ENCODE results near the gene CTNNA2.

Gene CTNNA2

DNA sequence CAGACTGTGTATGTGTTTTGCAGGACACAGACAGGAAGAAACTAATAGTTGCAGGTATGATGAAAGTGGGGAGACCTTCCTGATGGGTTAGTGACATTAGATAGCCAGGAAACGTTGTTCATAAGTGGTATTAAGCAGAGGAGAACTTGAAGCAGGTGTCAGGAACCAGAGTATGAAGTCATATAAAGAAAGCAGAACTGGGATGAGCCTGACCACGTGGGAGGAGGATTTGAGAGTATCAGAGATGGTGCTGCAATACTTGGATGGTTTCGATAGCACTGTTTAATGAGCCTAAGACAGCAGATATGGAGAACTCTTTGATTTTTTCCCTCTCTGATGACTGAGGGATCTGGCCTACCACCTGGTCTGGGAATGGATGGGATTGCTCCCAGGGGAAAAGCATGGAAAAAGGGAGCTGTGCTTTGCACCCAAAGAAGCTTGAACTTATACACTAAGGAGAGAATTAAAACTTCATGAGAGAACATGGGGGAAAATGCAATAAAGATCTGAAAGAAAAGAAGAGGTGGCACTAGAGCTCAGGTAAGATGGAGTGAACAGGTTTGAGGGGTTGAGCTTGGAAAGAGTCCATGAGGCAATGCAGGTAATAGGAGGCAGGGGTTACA, 1017.7 kb downstream of the CTNNA2 start:
- H3K36me3 Mint-ChIP-seq = no peaks in the 10 kb centered on the region
- DNase-seq (ENCODE audit: low spot score in 2 of 2) (no peak), ATAC-seq (ENCODE audit: low read depth) (no peak)
- no peaks in the 10 kb centered on the region for H3K4me1 Mint-ChIP-seq
- H3K27me3 Mint-ChIP-seq = no peaks in the 10 kb centered on the region
- no peak overlapping the region for H3K4me3 Mint-ChIP-seq
- peaks cover 4% of the 10 kb centered on the region for H3K9me3 Mint-ChIP-seq
- H3K27ac Mint-ChIP-seq = no peak overlapping the region

DNA sequence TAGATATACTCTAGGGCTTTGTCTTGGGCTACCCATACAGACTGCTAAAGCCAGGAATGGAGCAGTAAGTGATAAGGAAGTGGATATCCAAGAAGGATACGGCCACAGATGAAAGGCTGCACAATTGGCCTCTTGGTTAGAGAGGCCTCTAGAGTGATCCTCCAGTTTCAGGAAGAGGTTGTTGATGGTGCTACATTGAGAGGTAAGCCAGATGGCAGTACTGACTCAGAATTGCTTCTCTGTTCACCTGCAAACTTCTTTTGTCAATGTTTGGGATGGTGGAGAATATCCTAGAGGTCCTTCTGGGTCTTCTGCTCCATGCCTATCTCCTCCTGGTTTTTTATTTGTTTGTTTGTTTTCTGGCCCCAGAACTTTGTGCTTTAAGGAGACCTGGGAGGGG, 1018.5 kb downstream of the CTNNA2 start:
- no peak for ATAC-seq (ENCODE audit: low read depth)
- no peak overlapping the region for H3K4me3 Mint-ChIP-seq

DNA sequence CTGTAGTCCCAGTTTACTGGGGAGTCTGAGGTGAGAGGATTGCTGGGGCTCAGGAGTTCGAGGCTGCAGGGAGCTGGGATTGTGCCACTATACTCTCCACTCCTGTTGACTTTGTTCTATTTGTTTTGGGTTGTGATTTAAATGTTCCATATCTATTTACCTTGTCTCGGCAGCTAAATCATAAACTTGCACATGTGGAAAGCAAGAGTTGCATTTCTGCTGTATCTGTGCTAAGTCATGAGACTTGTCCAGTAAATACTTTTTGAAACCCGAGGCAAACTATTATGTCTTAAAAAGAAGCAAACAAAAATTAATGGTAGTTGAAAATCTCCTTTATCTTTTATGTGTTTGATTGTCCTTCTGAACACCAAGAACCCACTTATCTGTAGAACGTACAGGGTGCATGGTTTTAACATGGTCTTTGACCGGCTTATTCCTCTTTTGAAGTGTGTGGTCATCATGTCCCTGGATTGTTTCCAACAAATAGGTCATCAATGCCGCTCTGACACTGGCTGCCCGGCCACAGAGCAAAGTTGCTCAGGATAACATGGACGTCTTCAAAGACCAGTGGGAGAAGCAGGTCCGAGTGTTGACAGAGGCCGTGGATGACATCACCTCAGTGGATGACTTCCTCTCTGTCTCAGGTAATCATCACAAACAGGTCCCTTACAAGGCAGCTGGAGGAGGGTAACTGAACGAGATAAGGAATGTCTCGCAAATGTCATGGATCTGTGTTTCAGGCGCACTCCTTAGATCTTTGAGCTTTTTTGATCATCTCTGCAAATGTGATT, 1032.8 kb downstream of the CTNNA2 start:
- H3K9me3 Mint-ChIP-seq = peaks cover 4% of the 10 kb centered on the region
- H3K27ac Mint-ChIP-seq = no peak overlapping the region
- DNase-seq (ENCODE audit: low spot score in 2 of 2) = no peak
- ATAC-seq (ENCODE audit: low read depth) = no peak
- no peaks in the 10 kb centered on the region for H3K27me3 Mint-ChIP-seq
- no peaks in the 10 kb centered on the region for H3K36me3 Mint-ChIP-seq
- no peaks in the 10 kb centered on the region for H3K4me1 Mint-ChIP-seq
- no peak overlapping the region for H3K4me3 Mint-ChIP-seq

More for the DNA sequence above, 1018.5 kb downstream of the CTNNA2 start:
- H3K4me1 Mint-ChIP-seq = no peaks in the 10 kb centered on the region
- no peaks in the 10 kb centered on the region for H3K27me3 Mint-ChIP-seq
- no peak overlapping the region for H3K27ac Mint-ChIP-seq
- H3K9me3 Mint-ChIP-seq = peaks cover 4% of the 10 kb centered on the region
- DNase-seq (ENCODE audit: low spot score in 2 of 2) = no peak
- H3K36me3 Mint-ChIP-seq = no peaks in the 10 kb centered on the region

DNA sequence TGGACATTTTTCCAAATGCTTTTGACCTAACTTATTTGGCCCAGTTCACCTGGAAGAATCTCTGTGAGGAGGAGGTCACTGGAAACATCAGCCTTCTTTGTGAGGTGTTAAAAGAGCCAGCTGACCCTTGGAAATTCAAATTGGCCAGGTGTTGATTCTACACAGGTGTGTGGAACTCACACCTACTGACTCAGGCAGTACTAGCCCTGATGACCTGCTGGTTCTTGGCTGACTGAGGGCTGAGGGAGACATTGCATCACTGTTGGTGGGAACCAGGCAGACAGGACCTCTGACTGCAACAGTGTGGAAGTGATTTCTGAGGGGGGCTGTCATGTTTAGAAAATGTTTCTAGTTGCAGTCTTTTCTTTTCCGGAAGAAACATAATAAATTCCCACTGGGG, 1033.9 kb downstream of the CTNNA2 start:
- DNase-seq (ENCODE audit: low spot score in 2 of 2) (no peak), ATAC-seq (ENCODE audit: low read depth) (no peak)
- H3K36me3 Mint-ChIP-seq = no peaks in the 10 kb centered on the region
- H3K4me1 Mint-ChIP-seq = no peaks in the 10 kb centered on the region
- H3K4me3 Mint-ChIP-seq = no peak overlapping the region
- no peaks in the 10 kb centered on the region for H3K27me3 Mint-ChIP-seq
- peaks cover 4% of the 10 kb centered on the region for H3K9me3 Mint-ChIP-seq
- H3K27ac Mint-ChIP-seq = no peak overlapping the region

DNA sequence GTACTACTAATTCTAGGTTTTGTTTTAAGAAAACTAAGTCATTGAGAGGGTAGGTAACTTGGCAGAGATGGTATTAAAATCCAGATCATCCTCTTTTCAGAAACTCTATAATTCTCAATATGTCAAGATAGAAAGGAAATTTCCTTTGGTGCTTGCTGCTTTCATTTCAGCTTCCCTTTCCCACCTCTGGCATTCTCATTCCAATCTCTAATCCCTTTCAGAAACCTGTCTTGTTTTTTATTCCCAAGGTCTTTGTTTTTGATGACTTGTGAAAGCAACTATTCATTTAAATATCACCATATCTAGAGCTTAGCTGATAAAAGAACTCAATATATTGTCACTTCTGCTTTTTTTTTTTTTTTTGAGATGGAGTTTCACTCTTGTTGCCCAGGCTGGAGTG, 1034.5 kb downstream of the CTNNA2 start:
- Mint-ChIP-seq H3K36me3 (no peaks in the 10 kb centered on the region), H3K27ac (no peak overlapping the region), H3K27me3 (no peaks in the 10 kb centered on the region), H3K4me1 (no peaks in the 10 kb centered on the region), H3K4me3 (no peak overlapping the region), H3K9me3 (peaks cover 3% of the 10 kb centered on the region)
- no peak for ATAC-seq (ENCODE audit: low read depth)
- DNase-seq (ENCODE audit: low spot score in 2 of 2) = no peak

DNA sequence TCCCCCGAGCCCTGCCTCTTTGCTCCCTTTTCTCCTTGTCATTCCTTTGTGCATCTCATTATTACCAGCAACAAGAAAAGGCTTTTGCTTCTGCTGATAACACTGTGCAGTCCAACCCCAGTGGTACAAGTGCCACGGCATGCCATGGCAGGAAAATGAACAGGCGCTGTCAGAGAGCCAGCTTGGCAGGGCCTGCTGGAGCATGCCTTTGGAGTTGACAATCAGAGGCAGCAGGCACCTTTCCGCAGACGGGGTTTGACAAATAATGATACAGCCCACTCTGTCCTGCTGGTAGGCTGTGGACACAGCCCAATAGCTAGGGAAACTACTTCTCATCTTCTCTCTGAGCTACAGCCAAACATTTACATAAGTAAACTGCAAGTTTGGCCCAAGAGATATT, 1035.6 kb downstream of the CTNNA2 start:
- H3K27me3 Mint-ChIP-seq = no peaks in the 10 kb centered on the region
- no peak overlapping the region for H3K27ac Mint-ChIP-seq
- DNase-seq (ENCODE audit: low spot score in 2 of 2) (no peak), ATAC-seq (ENCODE audit: low read depth) (no peak)
- H3K4me1 Mint-ChIP-seq = no peaks in the 10 kb centered on the region
- H3K36me3 Mint-ChIP-seq = no peaks in the 10 kb centered on the region
- H3K9me3 Mint-ChIP-seq = peaks cover 3% of the 10 kb centered on the region
- no peak overlapping the region for H3K4me3 Mint-ChIP-seq

DNA sequence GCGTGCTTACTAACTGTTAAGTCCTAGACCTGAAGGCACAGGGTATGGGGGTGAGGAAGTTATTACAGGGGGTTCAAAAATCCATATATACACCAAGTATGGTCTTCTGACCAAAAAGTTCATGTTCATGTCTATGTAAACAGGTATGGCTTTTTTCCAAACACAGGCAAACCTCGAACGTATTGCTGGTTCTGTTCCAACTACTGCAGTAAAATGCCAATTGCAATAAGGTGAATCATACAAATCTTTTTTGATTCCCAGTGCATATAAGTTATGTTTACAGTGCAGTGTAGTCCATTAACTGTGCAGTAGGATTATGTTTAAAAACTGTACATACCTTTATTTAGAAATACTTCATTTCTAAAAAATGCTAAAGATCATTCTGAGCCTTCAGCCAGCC, 1037.0 kb downstream of the CTNNA2 start:
- H3K4me3 Mint-ChIP-seq = no peak overlapping the region
- no peak for ATAC-seq (ENCODE audit: low read depth)
- no peak overlapping the region for H3K27ac Mint-ChIP-seq
- H3K27me3 Mint-ChIP-seq = no peaks in the 10 kb centered on the region
- no peaks in the 10 kb centered on the region for H3K36me3 Mint-ChIP-seq
- no peaks in the 10 kb centered on the region for H3K4me1 Mint-ChIP-seq
- peaks cover 5% of the 10 kb centered on the region for H3K9me3 Mint-ChIP-seq
- DNase-seq (ENCODE audit: low spot score in 2 of 2) = no peak

DNA sequence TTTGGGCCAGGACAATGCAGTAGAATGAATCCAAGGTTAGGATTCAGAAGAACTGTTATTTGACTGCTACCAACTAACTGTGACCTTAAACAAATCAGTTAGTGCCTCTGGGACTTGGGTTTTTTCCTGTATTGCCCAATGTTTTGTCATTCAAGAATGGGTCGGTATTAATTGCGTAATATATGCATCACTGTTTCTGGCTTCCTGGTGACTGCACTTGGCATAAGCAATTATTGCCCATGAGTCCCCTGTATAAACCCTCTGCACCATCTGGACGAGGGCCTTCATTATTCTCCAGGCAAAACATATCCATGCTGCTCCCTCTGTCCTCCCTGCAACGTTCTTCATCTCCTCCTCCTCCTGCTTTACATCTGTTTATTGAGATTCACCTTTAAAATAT, 1047.5 kb downstream of the CTNNA2 start:
- peaks cover 7% of the 10 kb centered on the region for H3K9me3 Mint-ChIP-seq
- H3K36me3 Mint-ChIP-seq = no peaks in the 10 kb centered on the region
- DNase-seq (ENCODE audit: low spot score in 2 of 2) (no peak), ATAC-seq (ENCODE audit: low read depth) (no peak)
- H3K4me3 Mint-ChIP-seq = no peak overlapping the region
- H3K27ac Mint-ChIP-seq = no peak overlapping the region
- H3K4me1 Mint-ChIP-seq = no peaks in the 10 kb centered on the region
- H3K27me3 Mint-ChIP-seq = no peaks in the 10 kb centered on the region

DNA sequence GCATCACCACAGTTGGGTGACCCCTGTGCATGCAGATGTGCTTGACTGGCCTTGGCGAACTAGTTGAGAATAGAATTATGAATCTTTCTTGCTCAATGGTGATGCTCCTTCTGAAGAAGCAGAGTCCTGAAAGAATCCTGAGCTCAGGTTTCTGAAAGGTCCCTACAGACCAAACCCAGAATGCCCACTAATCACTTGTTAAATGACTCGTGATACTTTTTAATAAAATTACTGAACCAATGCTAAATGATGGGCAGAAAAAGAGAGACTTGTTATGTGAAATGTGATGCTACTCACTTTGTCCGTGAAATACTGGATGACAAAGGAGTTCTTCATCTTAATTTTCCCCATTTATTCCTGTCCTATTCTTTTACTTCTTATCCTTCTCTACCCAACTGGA, 1055.2 kb downstream of the CTNNA2 start:
- DNase-seq (ENCODE audit: low spot score in 2 of 2) = no peak
- H3K9me3 Mint-ChIP-seq = peaks cover 4% of the 10 kb centered on the region
- H3K36me3 Mint-ChIP-seq = no peaks in the 10 kb centered on the region
- H3K4me3 Mint-ChIP-seq = no peak overlapping the region
- H3K27me3 Mint-ChIP-seq = no peaks in the 10 kb centered on the region
- no peak for ATAC-seq (ENCODE audit: low read depth)
- H3K27ac Mint-ChIP-seq = no peak overlapping the region
- H3K4me1 Mint-ChIP-seq = no peaks in the 10 kb centered on the region

DNA sequence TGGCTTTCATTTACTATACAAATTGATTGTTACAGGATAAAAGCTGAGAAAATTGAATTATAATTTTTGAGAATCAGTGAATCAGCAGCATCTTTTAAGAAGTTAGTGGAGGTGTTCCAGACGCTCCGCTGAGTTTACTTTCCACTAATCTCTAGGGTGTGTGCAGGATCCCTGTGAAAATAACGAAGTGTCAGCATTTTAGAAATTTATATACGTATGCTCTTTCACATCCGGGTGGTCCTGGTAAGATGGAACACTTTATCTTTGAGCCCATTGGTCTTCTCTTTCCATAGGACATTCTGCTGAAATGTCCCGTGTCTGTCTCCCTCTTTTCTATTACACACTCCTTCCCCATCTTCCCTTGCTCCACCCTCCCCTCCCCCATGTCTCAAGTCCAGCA, 1060.3 kb downstream of the CTNNA2 start:
- H3K4me3 Mint-ChIP-seq = no peak overlapping the region
- no peaks in the 10 kb centered on the region for H3K36me3 Mint-ChIP-seq
- H3K9me3 Mint-ChIP-seq = no peaks in the 10 kb centered on the region
- DNase-seq (ENCODE audit: low spot score in 2 of 2) = no peak
- ATAC-seq (ENCODE audit: low read depth) = no peak
- no peak overlapping the region for H3K27ac Mint-ChIP-seq
- no peaks in the 10 kb centered on the region for H3K4me1 Mint-ChIP-seq
- no peaks in the 10 kb centered on the region for H3K27me3 Mint-ChIP-seq

DNA sequence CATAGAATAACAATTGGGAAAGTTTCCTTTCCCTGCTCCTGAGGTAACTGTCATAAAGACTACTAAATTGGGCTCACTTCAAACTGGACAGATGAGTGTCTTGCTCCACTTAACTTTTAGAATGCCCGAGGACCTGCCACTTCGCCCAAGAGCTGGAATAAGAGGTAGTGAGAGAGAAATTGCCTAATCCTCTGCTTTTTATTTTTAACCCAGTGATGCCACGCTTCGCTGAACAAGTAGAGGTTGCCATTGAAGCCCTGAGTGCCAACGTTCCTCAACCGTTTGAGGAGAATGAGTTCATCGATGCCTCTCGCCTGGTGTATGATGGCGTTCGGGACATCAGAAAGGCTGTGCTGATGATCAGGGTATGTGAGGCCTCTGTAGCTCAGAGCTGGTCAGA, 1061.1 kb downstream of the CTNNA2 start:
- H3K36me3 Mint-ChIP-seq = no peaks in the 10 kb centered on the region
- no peak overlapping the region for H3K4me3 Mint-ChIP-seq
- no peak overlapping the region for H3K27ac Mint-ChIP-seq
- no peaks in the 10 kb centered on the region for H3K4me1 Mint-ChIP-seq
- DNase-seq (ENCODE audit: low spot score in 2 of 2) = no peak
- no peak for ATAC-seq (ENCODE audit: low read depth)
- H3K27me3 Mint-ChIP-seq = no peaks in the 10 kb centered on the region
- H3K9me3 Mint-ChIP-seq = no peaks in the 10 kb centered on the region

DNA sequence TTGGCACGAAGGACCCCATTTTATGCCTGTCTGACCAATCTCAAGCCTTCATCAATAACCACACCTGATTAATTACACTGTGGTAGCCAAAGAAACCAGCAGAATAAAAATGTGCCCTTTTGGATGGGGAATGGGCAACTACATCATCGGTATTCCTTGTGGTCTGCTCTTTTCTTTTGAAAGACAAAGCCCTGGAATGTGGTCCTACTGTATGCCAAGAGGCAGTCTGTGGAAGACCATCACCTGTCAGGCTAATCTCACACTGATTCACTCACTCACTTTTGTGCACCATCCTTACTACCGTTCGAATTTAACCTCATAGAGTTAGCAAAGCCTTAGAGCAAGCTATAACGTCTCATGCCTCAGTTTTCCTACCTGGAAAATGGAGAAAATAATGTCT, 1066.9 kb downstream of the CTNNA2 start:
- DNase-seq (ENCODE audit: low spot score in 2 of 2) = no peak
- no peak for ATAC-seq (ENCODE audit: low read depth)
- H3K27me3 Mint-ChIP-seq = no peaks in the 10 kb centered on the region
- no peak overlapping the region for H3K4me3 Mint-ChIP-seq
- H3K4me1 Mint-ChIP-seq = no peaks in the 10 kb centered on the region
- H3K9me3 Mint-ChIP-seq = peaks cover 2% of the 10 kb centered on the region
- H3K36me3 Mint-ChIP-seq = no peaks in the 10 kb centered on the region
- H3K27ac Mint-ChIP-seq = no peak overlapping the region

DNA sequence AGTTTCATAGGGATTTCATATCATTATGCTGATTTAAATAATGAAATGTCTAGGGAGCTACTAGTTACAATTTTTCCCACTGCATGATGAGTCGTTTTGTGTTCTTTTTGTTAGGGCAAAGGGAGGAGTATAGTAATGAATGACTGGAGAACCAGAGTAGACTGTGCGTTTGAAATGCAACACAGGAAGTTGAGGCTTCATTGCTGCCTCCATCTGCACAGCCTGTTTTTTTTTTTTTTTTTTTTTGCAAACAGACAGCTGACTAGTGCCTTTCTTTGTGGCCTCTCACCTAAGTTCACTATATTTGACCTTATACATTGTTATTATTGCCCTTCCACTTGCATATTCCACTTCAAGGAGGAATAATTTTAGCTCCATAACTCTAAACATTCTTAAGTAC, 1078.4 kb downstream of the CTNNA2 start:
- Mint-ChIP-seq H3K9me3 (peaks cover 12% of the 10 kb centered on the region), H3K4me3 (no peak overlapping the region), H3K36me3 (no peaks in the 10 kb centered on the region), H3K27me3 (no peaks in the 10 kb centered on the region), H3K27ac (no peak overlapping the region), H3K4me1 (no peaks in the 10 kb centered on the region)
- no peak for DNase-seq (ENCODE audit: low spot score in 2 of 2)
- ATAC-seq (ENCODE audit: low read depth) = no peak

DNA sequence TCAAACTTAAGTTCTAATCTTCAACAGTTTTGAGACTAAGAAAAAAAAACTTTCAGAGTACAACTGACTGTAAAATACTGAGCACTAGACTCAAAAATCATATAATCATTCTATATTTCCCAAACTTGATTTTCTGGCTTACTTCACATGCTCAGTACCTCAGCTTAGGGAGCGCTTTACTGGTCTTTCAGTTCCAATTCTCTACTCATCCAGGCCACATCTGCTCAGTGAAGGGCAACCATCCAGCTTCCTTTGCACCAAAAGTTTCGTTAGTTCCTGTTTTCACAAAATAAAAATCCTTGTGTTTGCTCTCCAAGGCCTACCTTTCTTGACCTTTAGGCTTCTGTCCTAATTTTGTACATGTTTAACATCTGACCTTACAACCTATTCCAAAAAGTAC, 1079.3 kb downstream of the CTNNA2 start:
- Mint-ChIP-seq H3K27ac (no peak overlapping the region), H3K4me1 (no peaks in the 10 kb centered on the region), H3K9me3 (peaks cover 12% of the 10 kb centered on the region), H3K27me3 (no peaks in the 10 kb centered on the region), H3K36me3 (no peaks in the 10 kb centered on the region), H3K4me3 (no peak overlapping the region)
- DNase-seq (ENCODE audit: low spot score in 2 of 2) (no peak), ATAC-seq (ENCODE audit: low read depth) (no peak)

DNA sequence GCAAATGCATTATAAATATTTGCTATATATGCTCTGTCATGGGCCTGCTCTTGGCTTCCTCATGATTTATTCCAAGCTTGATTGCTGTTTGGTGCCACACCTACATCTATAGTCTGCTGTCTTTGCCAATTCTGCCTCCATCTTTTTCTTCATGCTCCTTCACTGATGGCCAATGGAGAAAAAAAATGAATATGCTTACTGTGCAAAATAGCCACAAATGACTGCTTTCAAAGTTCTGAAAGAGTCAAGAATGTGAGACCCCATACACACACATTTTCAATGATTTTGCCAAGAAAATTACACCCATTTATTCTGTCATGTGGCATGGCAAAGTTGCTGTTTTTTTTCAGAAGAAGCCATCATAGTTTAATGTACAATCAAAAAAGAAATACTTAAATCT, 1097.3 kb downstream of the CTNNA2 start:
- Mint-ChIP-seq H3K4me3 (no peak overlapping the region), H3K4me1 (no peaks in the 10 kb centered on the region), H3K27ac (no peak overlapping the region), H3K36me3 (no peaks in the 10 kb centered on the region), H3K27me3 (no peaks in the 10 kb centered on the region), H3K9me3 (peaks cover 7% of the 10 kb centered on the region)
- ATAC-seq (ENCODE audit: low read depth) (no peak), DNase-seq (ENCODE audit: low spot score in 2 of 2) (no peak)
